Measurements from ENCODE around the gene PRPF38A.

DNA sequence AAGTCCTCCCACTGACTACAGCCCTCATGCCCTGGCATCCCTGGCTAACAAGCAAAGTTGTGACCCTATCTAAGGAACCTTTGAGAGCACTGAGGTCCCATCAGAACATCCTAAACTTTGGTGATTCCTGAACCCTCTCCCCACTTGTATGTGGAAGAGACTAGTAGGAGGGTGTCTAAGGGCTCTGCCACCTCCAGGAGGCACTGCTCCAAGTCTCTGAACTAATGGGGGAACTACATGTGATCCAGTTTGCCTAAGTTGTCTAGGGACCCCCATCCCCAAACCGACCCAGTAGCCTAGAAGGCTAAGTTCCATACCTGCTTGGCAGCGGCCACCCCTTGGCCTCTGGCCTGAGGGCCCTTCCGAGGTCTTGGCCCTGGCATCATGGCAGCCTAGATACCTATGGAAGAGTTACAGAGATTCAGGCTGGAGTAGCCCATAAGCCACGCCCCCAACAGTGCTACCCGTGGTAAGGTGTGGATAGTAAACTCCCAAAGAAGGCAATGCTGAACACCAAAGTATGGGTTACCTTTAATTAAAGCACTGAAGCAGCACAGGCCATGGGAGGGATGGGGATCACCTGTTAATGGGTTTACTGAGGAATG is 40.1 kb upstream of the PRPF38A start:
- TF ChIP-seq, protein P1, sequence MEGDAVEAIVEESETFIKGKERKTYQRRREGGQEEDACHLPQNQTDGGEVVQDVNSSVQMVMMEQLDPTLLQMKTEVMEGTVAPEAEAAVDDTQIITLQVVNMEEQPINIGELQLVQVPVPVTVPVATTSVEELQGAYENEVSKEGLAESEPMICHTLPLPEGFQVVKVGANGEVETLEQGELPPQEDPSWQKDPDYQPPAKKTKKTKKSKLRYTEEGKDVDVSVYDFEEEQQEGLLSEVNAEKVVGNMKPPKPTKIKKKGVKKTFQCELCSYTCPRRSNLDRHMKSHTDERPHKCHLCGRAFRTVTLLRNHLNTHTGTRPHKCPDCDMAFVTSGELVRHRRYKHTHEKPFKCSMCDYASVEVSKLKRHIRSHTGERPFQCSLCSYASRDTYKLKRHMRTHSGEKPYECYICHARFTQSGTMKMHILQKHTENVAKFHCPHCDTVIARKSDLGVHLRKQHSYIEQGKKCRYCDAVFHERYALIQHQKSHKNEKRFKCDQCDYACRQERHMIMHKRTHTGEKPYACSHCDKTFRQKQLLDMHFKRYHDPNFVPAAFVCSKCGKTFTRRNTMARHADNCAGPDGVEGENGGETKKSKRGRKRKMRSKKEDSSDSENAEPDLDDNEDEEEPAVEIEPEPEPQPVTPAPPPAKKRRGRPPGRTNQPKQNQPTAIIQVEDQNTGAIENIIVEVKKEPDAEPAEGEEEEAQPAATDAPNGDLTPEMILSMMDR (IDR thresholded peaks at IDR 0.05): no peak
- no peak for TF ChIP-seq POLR2A (IDR thresholded peaks at IDR 0.05)

All from heart left ventricle (tissue), 13 donors.